Measurements from ENCODE around the gene DCBLD2.
"Not testable (repeated sequence)": the region's sequence is repeated elsewhere in the genome, so short reads cannot be mapped to it uniquely, and the experiment has no call there.

DCBLD2 gene

GRCh38 chr3:98831060-98831459 lies 70.4 kb downstream of the DCBLD2 start:
- H3K27ac Mint-ChIP-seq; H3K27me3 Mint-ChIP-seq; H3K36me3 Mint-ChIP-seq (ENCODE audit: low read depth); H3K4me1 Mint-ChIP-seq (ENCODE audit: low read depth); intact Hi-C loops (cut with micrococcal nuclease); H3K4me3 Mint-ChIP-seq; H3K9me3 Mint-ChIP-seq: not testable (repeated sequence)

DNA sequence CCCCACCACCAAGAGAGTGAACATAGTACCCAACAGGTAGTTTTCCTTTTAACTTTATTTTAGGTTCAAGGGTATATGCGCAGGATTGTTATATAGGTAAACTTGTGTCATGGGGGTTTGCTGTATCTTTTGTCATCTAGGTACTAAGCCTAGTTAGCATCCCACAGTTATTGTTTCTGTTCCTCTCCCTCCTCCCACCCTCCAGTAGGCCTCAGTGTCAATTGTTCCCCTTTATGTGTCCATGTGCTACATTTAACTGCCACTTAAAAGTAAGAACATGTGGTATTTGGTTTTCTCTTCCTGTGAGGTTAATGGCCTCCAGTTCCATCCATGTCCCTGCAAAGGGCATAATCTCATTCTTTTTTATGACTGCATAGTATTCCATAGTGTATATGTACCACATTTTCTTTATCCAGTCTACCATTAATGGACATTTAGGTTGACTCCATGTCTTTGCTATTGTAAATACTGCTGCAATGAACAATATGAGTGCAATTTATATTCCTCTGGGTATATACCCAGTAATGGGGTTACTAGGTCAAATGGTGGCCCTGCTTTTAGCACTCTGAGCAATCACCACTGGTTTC lies 72.2 kb downstream of the DCBLD2 start:
- intact Hi-C loops (cut with micrococcal nuclease) = no loop called here

GRCh38 chr3:98827221-98827920 lies 74.1 kb downstream of the DCBLD2 start:
- no peaks in the 10 kb centered on the region for H3K27me3 Mint-ChIP-seq
- H3K27ac Mint-ChIP-seq = no peak overlapping the region
- H3K36me3 Mint-ChIP-seq (ENCODE audit: low read depth) = no peaks in the 10 kb centered on the region
- H3K4me1 Mint-ChIP-seq (ENCODE audit: low read depth) = no peaks in the 10 kb centered on the region
- peaks cover 6% of the 10 kb centered on the region for H3K9me3 Mint-ChIP-seq
- no peak overlapping the region for H3K4me3 Mint-ChIP-seq
- intact Hi-C loops (cut with micrococcal nuclease) = no loop called here

More for the DNA sequence above, 72.2 kb downstream of the DCBLD2 start:
- Mint-ChIP-seq H3K27me3 (peaks cover 1% of the 10 kb centered on the region), H3K36me3 (ENCODE audit: low read depth) (no peaks in the 10 kb centered on the region), H3K9me3 (peaks cover 6% of the 10 kb centered on the region), H3K27ac (no peak overlapping the region), H3K4me3 (no peak overlapping the region), H3K4me1 (ENCODE audit: low read depth) (no peaks in the 10 kb centered on the region)

GRCh38 chr3:98826126-98826525 lies 75.4 kb downstream of the DCBLD2 start:
- no peaks in the 10 kb centered on the region for H3K27me3 Mint-ChIP-seq
- no peak overlapping the region for H3K27ac Mint-ChIP-seq
- no peaks in the 10 kb centered on the region for H3K4me1 Mint-ChIP-seq (ENCODE audit: low read depth)
- no peaks in the 10 kb centered on the region for H3K9me3 Mint-ChIP-seq
- no peaks in the 10 kb centered on the region for H3K36me3 Mint-ChIP-seq (ENCODE audit: low read depth)
- H3K4me3 Mint-ChIP-seq = no peak overlapping the region
- intact Hi-C loops (cut with micrococcal nuclease) = no loop called here

GRCh38 chr3:98824256-98824655 lies 77.2 kb downstream of the DCBLD2 start:
- no peaks in the 10 kb centered on the region for H3K4me1 Mint-ChIP-seq (ENCODE audit: low read depth)
- no peaks in the 10 kb centered on the region for H3K27me3 Mint-ChIP-seq
- no peaks in the 10 kb centered on the region for H3K36me3 Mint-ChIP-seq (ENCODE audit: low read depth)
- H3K27ac Mint-ChIP-seq = no peak overlapping the region
- no peaks in the 10 kb centered on the region for H3K9me3 Mint-ChIP-seq
- no peak overlapping the region for H3K4me3 Mint-ChIP-seq
- intact Hi-C loops (cut with micrococcal nuclease) = loop anchor here (5.0 kb wide), 1 partner anchor 168 kb away; no protein-coding TSS in a partner anchor

DNA sequence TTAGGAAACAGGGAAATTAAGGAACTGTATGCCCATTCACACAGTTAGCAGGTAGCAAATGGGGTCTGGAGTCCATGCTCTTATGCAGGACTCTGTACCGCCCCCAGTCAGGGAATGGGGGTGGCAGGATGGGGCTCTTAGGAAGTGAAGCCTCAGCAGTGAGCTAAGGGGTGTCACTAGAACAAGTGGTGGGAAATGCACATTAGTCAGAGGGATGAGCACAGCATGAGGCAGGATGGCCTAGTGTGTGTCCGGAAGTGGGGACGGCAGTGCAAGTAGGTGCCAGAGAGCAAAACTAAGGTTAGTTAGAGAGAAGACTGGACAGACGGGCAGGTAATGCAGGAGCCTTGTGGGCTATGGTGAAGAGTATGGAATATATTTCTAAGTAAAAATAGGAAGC lies 77.7 kb downstream of the DCBLD2 start:
- intact Hi-C loops (cut with micrococcal nuclease) = loop anchor here (5.0 kb wide), 1 partner anchor 169 kb away; no protein-coding TSS in a partner anchor
- Mint-ChIP-seq H3K4me3 (no peak overlapping the region), H3K36me3 (ENCODE audit: low read depth) (no peaks in the 10 kb centered on the region), H3K9me3 (no peaks in the 10 kb centered on the region), H3K27ac (no peak overlapping the region), H3K27me3 (no peaks in the 10 kb centered on the region), H3K4me1 (ENCODE audit: low read depth) (no peaks in the 10 kb centered on the region)

DNA sequence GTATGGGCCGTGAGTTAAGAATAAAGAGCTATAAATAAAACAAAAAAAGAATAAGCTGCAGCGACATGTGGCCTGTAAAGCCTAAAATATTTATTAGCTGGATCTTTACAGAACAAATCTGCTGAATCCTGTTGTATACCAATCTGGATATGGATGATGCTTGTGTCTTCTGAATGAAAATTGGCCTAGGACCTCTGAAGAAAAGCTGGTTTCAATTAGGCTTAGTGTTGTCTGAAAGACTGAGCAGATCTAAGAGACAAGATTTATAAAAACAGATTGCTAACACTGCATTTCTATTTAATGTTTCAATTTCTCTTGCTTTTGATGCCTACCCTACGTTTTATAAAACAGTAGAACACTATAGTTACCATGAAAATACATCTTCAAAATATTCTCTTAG lies 80.4 kb downstream of the DCBLD2 start:
- Mint-ChIP-seq H3K36me3 (ENCODE audit: low read depth) (no peaks in the 10 kb centered on the region), H3K4me1 (ENCODE audit: low read depth) (no peaks in the 10 kb centered on the region), H3K27me3 (no peaks in the 10 kb centered on the region), H3K27ac (no peak overlapping the region), H3K9me3 (no peaks in the 10 kb centered on the region), H3K4me3 (no peak overlapping the region)
- intact Hi-C loops (cut with micrococcal nuclease) = loop anchor here (5.0 kb wide), 1 partner anchor 171 kb away; no protein-coding TSS in a partner anchor

- no peak overlapping the region for H3K27ac Mint-ChIP-seq
- no peaks in the 10 kb centered on the region for H3K27me3 Mint-ChIP-seq
- intact Hi-C loops (cut with micrococcal nuclease) = loop anchor here (1.0 to 10.0 kb wide), 5 partner anchors 293 to 869 kb away; partner anchors contain the start of gene CLDND1
- H3K4me1 Mint-ChIP-seq (ENCODE audit: low read depth) = no peaks in the 10 kb centered on the region
- H3K4me3 Mint-ChIP-seq = no peak overlapping the region
- H3K36me3 Mint-ChIP-seq (ENCODE audit: low read depth) = no peaks in the 10 kb centered on the region
- H3K9me3 Mint-ChIP-seq = no peaks in the 10 kb centered on the region
These were observed 83.9 kb downstream of the DCBLD2 start for GRCh38 chr3:98817547-98818041.

DNA sequence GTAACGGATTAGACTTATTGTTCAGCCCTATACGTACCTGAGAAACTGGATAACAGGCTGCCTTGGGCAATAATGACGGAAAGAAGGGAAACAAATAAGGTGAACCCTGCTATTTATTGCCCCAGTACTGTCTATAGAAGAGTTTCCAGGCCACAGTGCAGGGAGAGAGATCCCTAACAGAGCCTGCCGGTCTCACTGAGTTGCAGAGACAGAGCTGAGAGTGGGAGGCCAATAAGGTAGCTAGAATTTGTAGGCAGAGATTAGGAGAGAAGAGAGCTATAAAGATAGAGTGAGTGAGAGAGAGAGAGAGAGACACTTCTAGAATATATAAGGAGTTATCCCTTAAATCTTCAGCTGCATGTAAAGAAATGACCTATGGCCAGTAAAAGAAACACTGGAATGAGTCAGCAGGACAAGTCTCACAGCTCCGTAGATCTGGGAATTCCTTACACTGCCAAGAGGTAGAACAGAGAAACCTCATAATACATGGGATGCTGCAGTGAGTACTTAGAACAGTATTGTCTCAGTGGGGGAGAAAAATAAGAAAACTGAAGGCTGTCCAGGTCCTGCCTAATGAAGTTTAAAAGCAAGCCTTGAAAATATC lies 86.6 kb downstream of the DCBLD2 start:
- intact Hi-C loops (cut with micrococcal nuclease) = loop anchor here (5.0 to 10.0 kb wide), 5 partner anchors 83 to 773 kb away; partner anchors contain the start of gene CLDND1
- Mint-ChIP-seq H3K27ac (no peak overlapping the region), H3K9me3 (no peaks in the 10 kb centered on the region), H3K4me1 (ENCODE audit: low read depth) (peaks cover 4% of the 10 kb centered on the region), H3K4me3 (no peak overlapping the region), H3K36me3 (ENCODE audit: low read depth) (no peaks in the 10 kb centered on the region), H3K27me3 (no peaks in the 10 kb centered on the region)

- Mint-ChIP-seq H3K36me3 (ENCODE audit: low read depth) (no peaks in the 10 kb centered on the region), H3K4me1 (ENCODE audit: low read depth) (peaks cover 13% of the 10 kb centered on the region), H3K27me3 (no peaks in the 10 kb centered on the region), H3K27ac (no peak overlapping the region), H3K9me3 (no peaks in the 10 kb centered on the region), H3K4me3 (no peak overlapping the region)
- intact Hi-C loops (cut with micrococcal nuclease) = loop anchor here (1.0 to 10.0 kb wide), 6 partner anchors 81 to 771 kb away; partner anchors contain the start of gene CLDND1
These were observed 88.6 kb downstream of the DCBLD2 start for GRCh38 chr3:98812851-98813374.

DNA sequence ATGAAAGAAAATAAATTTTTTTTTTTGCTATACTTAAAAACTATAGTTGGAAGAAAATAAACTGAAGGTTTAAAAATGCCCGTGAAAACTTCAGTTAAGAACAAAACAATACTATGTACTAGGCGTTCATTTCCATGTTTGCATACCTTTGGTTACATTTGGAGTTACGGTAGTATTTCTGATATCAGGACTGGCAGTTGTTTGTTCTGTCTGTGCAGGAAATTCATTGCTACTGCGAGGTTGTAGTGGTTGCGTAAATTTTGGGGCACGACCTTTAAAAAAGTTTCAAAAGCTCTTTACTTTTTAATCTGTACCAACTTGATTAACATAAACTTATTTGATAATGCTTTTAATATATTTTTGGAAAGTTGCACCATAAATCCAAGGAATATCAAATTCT lies 90.4 kb downstream of the DCBLD2 start:
- no peak overlapping the region for H3K4me3 Mint-ChIP-seq
- no peak overlapping the region for H3K27ac Mint-ChIP-seq
- no peaks in the 10 kb centered on the region for H3K9me3 Mint-ChIP-seq
- intact Hi-C loops (cut with micrococcal nuclease) = loop anchor here (5.0 to 10.0 kb wide), 4 partner anchors 79 to 769 kb away; partner anchors contain the start of gene CLDND1
- no peaks in the 10 kb centered on the region for H3K36me3 Mint-ChIP-seq (ENCODE audit: low read depth)
- H3K4me1 Mint-ChIP-seq (ENCODE audit: low read depth) = peaks cover 27% of the 10 kb centered on the region
- H3K27me3 Mint-ChIP-seq = no peaks in the 10 kb centered on the region

GRCh38 chr3:98809557-98809956 lies 91.9 kb downstream of the DCBLD2 start:
- Mint-ChIP-seq H3K27ac (peak overlapping the region; percentile 72), H3K4me1 (ENCODE audit: low read depth) (peaks cover 27% of the 10 kb centered on the region), H3K36me3 (ENCODE audit: low read depth) (no peaks in the 10 kb centered on the region), H3K4me3 (no peak overlapping the region), H3K9me3 (no peaks in the 10 kb centered on the region), H3K27me3 (no peaks in the 10 kb centered on the region)
- intact Hi-C loops (cut with micrococcal nuclease) = loop anchor here (5.0 kb wide), 1 partner anchor 47 kb away; the partner anchor contains the start of gene ST3GAL6

DNA sequence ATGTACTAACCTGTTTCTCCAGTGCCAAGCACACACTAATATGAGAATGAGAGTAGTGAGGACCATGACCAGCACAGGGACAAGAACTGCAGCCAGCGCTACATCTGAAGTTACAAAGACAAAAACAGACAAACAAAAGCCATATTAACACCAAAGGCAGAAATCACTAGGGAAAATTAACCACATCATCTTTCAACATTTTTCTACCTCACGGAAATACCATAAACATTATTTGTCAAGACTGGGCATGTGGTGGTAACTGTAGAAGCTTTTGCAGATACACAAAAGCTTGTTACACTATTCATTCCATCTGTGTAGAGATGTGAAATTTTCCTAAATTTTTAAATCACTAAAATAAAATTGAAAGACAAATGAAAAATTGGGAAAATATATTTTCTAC lies 93.4 kb downstream of the DCBLD2 start:
- Mint-ChIP-seq H3K27me3 (no peaks in the 10 kb centered on the region), H3K27ac (no peak overlapping the region), H3K36me3 (ENCODE audit: low read depth) (no peaks in the 10 kb centered on the region), H3K4me1 (ENCODE audit: low read depth) (peaks cover 27% of the 10 kb centered on the region), H3K4me3 (no peak overlapping the region), H3K9me3 (no peaks in the 10 kb centered on the region)
- intact Hi-C loops (cut with micrococcal nuclease) = loop anchor here (5.0 kb wide), 1 partner anchor 46 kb away; the partner anchor contains the start of gene ST3GAL6

DNA sequence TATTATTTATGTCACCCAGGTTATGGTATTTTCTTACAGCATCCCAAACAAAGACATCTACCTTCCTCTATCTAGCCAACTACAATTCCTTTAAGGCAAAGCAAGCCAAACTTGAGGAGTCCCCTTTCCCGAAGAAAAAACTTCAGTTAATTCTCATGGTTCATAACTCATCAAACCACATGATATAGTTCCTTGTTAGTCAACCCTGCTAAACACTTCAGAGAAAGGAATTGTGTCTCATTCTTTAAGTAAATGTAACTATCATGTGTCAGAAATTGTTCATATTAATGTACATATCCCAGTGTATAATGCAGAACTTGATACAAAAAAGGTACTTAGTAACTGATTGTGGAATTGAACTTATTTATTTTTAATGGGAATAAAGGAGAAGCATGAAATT lies 93.9 kb downstream of the DCBLD2 start:
- Mint-ChIP-seq H3K4me1 (ENCODE audit: low read depth) (peaks cover 27% of the 10 kb centered on the region), H3K4me3 (no peak overlapping the region), H3K36me3 (ENCODE audit: low read depth) (no peaks in the 10 kb centered on the region), H3K27ac (no peak overlapping the region), H3K9me3 (no peaks in the 10 kb centered on the region), H3K27me3 (no peaks in the 10 kb centered on the region)
- intact Hi-C loops (cut with micrococcal nuclease) = loop anchor here (5.0 kb wide), 1 partner anchor 45 kb away; the partner anchor contains the start of gene ST3GAL6

All from dendritic cell treated with granulocyte-macrophage colony-stimulating factor and Interleukin-4, amounts not matched to agents 40 ng/mL and 50 ng/mL, for 4 days (primary cell).